HG03039 (cell line): ENCODE measurements around the gene PTGS1.
"Not testable (repeated sequence)": the region's sequence is repeated elsewhere in the genome, so short reads cannot be mapped to it uniquely, and the experiment has no call there.

ENCODE experiments used
- ATAC-seq: cut with Tn5 transposase; IDR thresholded peaks from one replicate; pipeline ENCODE4 v1.9.1; 2021; ENCODE audit warnings: mild to moderate bottlenecking, moderate library complexity; ENCODE audit not compliant: unreplicated experiment

Gene PTGS1

GRCh38 chr9:122394265-122395125 lies 23.7 kb downstream of the PTGS1 start:
- ATAC-seq, result no peak

GRCh38 chr9:122396614-122397148 lies 25.9 kb downstream of the PTGS1 start:
- no peak for ATAC-seq

GRCh38 chr9:122397749-122398148 lies 26.9 kb downstream of the PTGS1 start:
- no peak for ATAC-seq

- no peak for ATAC-seq
Measured at GRCh38 chr9:122398371-122398924, 27.6 kb downstream of the PTGS1 start.

GRCh38 chr9:122401896-122402295 lies 31.1 kb downstream of the PTGS1 start:
- ATAC-seq, result no peak

- no peak for ATAC-seq
Measured at GRCh38 chr9:122402403-122402871, 31.6 kb downstream of the PTGS1 start.

- no peak for ATAC-seq
Measured at GRCh38 chr9:122402874-122403273, 32.0 kb downstream of the PTGS1 start.

- no peak for ATAC-seq
Measured at GRCh38 chr9:122403381-122404000, 32.7 kb downstream of the PTGS1 start.

GRCh38 chr9:122405304-122406069 lies 34.7 kb downstream of the PTGS1 start:
- not testable (repeated sequence) for ATAC-seq

GRCh38 chr9:122406070-122406890 lies 35.5 kb downstream of the PTGS1 start:
- ATAC-seq, result no peak

GRCh38 chr9:122414108-122414507 lies 43.3 kb downstream of the PTGS1 start:
- not testable (repeated sequence) for ATAC-seq

- ATAC-seq, result no peak
Measured at GRCh38 chr9:122418016-122418415, 47.2 kb downstream of the PTGS1 start.

- no peak for ATAC-seq
Measured at GRCh38 chr9:122420315-122420714, 49.5 kb downstream of the PTGS1 start.

- ATAC-seq, result no peak
Measured at GRCh38 chr9:122425087-122425486, 54.3 kb downstream of the PTGS1 start.

GRCh38 chr9:122426723-122427122 lies 55.9 kb downstream of the PTGS1 start:
- ATAC-seq, result no peak

- ATAC-seq, result no peak
Measured at GRCh38 chr9:122442568-122442967, 71.7 kb downstream of the PTGS1 start.

- ATAC-seq, result no peak
Measured at GRCh38 chr9:122444041-122444733, 73.4 kb downstream of the PTGS1 start.
